ENCODE data around the gene CHRD. TPM values are rescaled to one million over a fixed set of nuclear protein-coding genes. Genes with fewer than 3 reads are reported as not detected.
A peak's percentile ranks its signal among the peaks of the same experiment; 100 is the strongest.

The CHRD gene
- total and polyA plus RNA-seq, 9 of the 15 experiments (the other 6 are each of a cell fraction or from before 2014, with no cell fraction given), result 0.11 to 1.3 (median 0.59) TPM; not detected in 3

GRCh38 chr3:184335661-184336546 is 44.0 kb upstream of the CHRD start (continued):
- no peak for TF ChIP-seq CBX2 (IDR thresholded peaks at IDR 0.05; ENCODE audit: insufficient read depth, low read length, poor library complexity, severe bottlenecking)
- peak; percentile 66 for TF ChIP-seq PCBP1 (IDR thresholded peaks at IDR 0.05; ENCODE audit: low read depth, low read length, poor library complexity, severe bottlenecking)
- TF ChIP-seq MEF2A (IDR thresholded peaks at IDR 0.05; ENCODE audit: control insufficient read depth, low read depth, low read length), result no peak
- TF ChIP-seq ZNF318 (IDR thresholded peaks at IDR 0.05; ENCODE audit: borderline replicate concordance in 1 of 2, low read depth in 1 of 2), result no peak
- no peak for TF ChIP-seq POLR3A (IDR thresholded peaks at IDR 0.05; ENCODE audit: borderline replicate concordance, extremely low read depth, insufficient read depth, insufficient read length)
- TF ChIP-seq U2AF1 (optimal IDR thresholded peaks at IDR 0.05; ENCODE audit: low read depth, low read length), result peak; percentile 75
- no peak for TF ChIP-seq ZC3H8 (IDR thresholded peaks at IDR 0.05)
- TF ChIP-seq RBFOX2 (IDR thresholded peaks at IDR 0.05; ENCODE audit: low read depth, low read length), result peak; percentile 79
- no peak for TF ChIP-seq COPS2 (conservative IDR thresholded peaks at IDR 0.05)
- TF ChIP-seq GATAD2A (IDR thresholded peaks at IDR 0.05), result no peak
- TF ChIP-seq POLR2B (IDR thresholded peaks at IDR 0.05; ENCODE audit: low read depth, partially characterized antibody), result peak; percentile 84
- TF ChIP-seq TBL1XR1 (IDR thresholded peaks at IDR 0.05; ENCODE audit: low read length in 2 of 2), result no peak; a peak in 1 of 4 replicates
- TF ChIP-seq RFX7 (CRISPR knock-in tag; IDR thresholded peaks at IDR 0.05), result no peak
- no peak for TF ChIP-seq HNRNPL (IDR thresholded peaks at IDR 0.05; ENCODE audit: low read depth, low read length)
- no peak for TF ChIP-seq IRF9 (tag; IDR thresholded peaks at IDR 0.05)
- no peak for TF ChIP-seq ZNF174 (CRISPR knock-in tag; IDR thresholded peaks at IDR 0.05)
- TF ChIP-seq SMARCA5 (IDR thresholded peaks at IDR 0.05), result no peak
- 0 out of 2 replicates have a peak, but pooled peaks have one; percentile 49 for TF ChIP-seq TARDBP (IDR thresholded peaks at IDR 0.05)

Data from K562 (cell line).